Calu3 (cell line): ENCODE measurements around the gene EIF4B. TPM values are rescaled to one million over a fixed set of nuclear protein-coding genes. Genes with fewer than 3 reads are reported as not detected.

Experiments used
- BruUV-seq: library from RNA; stranded (reverse); fragments of 400-500 nt; replicated peaks from 2 replicates; lab custom pipeline; 2021; lab: Mats Ljungman, UMichigan
- CTCF ChIA-PET: fragments of 300-600 bp; sonication (Branson Sonifier 250); formaldehyde crosslinking; loops from one replicate; lab custom pipeline; 2022; ENCODE audit warnings: antibody characterized with exemption; lab: Charles Lee
- DNase-seq: peaks from one replicate; pipeline ENCODE4 v3.0.0; 2022
- H3K27ac Mint-ChIP-seq: one replicate; pipeline ENCODE4 v1.8.0; 2022; ENCODE audit warnings: mixed read lengths; ENCODE audit not compliant: unreplicated experiment
- H3K27me3 Mint-ChIP-seq: one replicate; pipeline ENCODE4 v1.8.0; 2022; ENCODE audit warnings: mixed read lengths; ENCODE audit not compliant: unreplicated experiment
- H3K36me3 Mint-ChIP-seq: one replicate; pipeline ENCODE4 v1.8.0; 2022; ENCODE audit warnings: mild to moderate bottlenecking, moderate library complexity, mixed read lengths; ENCODE audit not compliant: insufficient read depth, unreplicated experiment
- H3K4me1 Mint-ChIP-seq: one replicate; pipeline ENCODE4 v1.8.0; 2022; ENCODE audit warnings: mild to moderate bottlenecking, low read depth, mixed read lengths; ENCODE audit not compliant: unreplicated experiment
- H3K4me3 Mint-ChIP-seq: one replicate; pipeline ENCODE4 v1.8.0; 2022; ENCODE audit warnings: mild to moderate bottlenecking, low read depth, moderate library complexity, mixed read lengths; ENCODE audit not compliant: unreplicated experiment
- H3K9me3 Mint-ChIP-seq: one replicate; pipeline ENCODE4 v1.8.0; 2022; ENCODE audit warnings: low read depth, mixed read lengths; ENCODE audit not compliant: unreplicated experiment
- intact Hi-C: fragments of 100-400 bp; cut with micrococcal nuclease; formaldehyde crosslinking; loops from one replicate; pipeline ENCODE4 v1.10.0; 2022; ENCODE audit not compliant: unreplicated experiment
- total RNA-seq: library from RNA; stranded (reverse); gene quantifications from 2 replicates; pipeline ENCODE4 v1.2.3, GENCODE V29; 2022
- TF ChIP-seq, protein P1 (sequence below): fragments of 200-600 bp; IDR thresholded peaks from one replicate; pipeline ENCODE4 v1.8.0; 2022; ENCODE audit warnings: antibody characterized with exemption; ENCODE audit not compliant: unreplicated experiment

Gene EIF4B
- total RNA-seq, 1 experiment from 2014 or later: 272 TPM

DNA sequence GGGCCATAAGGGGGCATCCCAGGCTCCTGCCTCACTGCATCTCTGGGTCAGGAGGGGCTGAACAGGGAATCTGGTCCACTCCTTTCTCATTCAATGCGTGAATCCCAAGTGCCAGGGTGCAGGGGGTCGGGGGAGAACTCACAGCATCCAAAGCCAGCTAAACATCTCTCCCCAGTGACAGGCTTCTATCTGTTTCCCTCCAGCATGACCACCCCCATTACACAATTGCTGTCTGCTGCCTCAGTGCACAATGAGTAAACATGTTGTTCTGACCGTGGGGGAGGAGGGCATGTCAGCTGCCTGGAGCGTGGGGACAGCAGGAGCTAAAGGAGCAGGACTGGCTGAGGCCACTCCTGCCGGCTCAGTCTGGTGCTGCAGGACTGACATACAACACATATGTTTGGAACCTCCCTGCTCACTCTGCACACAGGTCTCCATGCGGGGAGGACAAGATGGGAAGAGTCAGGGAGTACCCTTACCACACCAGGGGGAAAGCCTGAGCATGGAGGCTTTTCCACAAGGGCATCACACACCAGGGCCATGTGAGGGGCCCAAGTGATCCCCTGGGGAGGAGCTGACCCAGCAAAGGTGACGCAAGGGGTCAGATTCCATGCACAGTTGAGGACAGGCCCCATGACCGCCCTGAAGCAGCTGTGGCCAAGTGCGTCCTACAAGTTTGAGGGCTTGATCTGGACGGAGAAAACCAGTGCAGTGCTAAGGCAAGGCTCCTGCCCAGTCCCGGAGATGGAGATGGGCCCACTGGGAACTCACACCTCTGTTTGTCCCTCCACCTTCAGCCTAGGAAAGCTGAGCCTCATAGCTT is 45.0 kb downstream of the EIF4B start:
- Mint-ChIP-seq H3K27me3 (no peaks in the 10 kb centered on the region), H3K4me3 (no peak overlapping the region), H3K9me3 (no peaks in the 10 kb centered on the region), H3K27ac (no peak overlapping the region), H3K36me3 (peaks cover 39% of the 10 kb centered on the region), H3K4me1 (peaks cover 15% of the 10 kb centered on the region)
- TF ChIP-seq, protein P1, sequence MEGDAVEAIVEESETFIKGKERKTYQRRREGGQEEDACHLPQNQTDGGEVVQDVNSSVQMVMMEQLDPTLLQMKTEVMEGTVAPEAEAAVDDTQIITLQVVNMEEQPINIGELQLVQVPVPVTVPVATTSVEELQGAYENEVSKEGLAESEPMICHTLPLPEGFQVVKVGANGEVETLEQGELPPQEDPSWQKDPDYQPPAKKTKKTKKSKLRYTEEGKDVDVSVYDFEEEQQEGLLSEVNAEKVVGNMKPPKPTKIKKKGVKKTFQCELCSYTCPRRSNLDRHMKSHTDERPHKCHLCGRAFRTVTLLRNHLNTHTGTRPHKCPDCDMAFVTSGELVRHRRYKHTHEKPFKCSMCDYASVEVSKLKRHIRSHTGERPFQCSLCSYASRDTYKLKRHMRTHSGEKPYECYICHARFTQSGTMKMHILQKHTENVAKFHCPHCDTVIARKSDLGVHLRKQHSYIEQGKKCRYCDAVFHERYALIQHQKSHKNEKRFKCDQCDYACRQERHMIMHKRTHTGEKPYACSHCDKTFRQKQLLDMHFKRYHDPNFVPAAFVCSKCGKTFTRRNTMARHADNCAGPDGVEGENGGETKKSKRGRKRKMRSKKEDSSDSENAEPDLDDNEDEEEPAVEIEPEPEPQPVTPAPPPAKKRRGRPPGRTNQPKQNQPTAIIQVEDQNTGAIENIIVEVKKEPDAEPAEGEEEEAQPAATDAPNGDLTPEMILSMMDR: no peak
- intact Hi-C loops: no loop called here
- TSS peak; percentile 14 for BruUV-seq
- CTCF ChIA-PET: no interaction called here
- no peak for DNase-seq

DNA sequence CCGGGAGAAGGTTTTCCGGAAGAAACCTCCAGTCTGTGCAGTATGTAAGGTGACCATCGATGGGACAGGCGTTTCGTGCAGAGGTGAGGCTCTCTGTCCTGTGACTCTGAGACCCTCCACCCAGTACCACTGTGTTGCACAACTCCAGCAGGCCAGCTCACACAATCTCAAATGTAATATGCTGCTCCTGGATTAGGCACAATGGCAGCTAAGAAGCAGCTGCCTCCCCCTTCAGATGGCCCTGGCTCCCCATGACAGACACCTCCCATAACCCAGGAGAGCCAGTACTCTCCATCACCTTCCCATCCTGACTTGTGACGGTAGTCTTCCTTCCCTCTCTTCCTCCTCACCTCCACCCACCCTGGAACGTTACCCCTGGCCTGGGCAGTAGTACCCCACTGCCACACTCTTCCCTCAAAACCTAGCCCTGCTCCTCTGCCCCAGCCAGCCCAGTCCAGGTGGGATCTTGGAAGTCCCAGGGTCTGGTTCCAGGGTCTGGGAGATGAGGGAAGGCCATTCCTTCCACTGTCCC is 45.7 kb downstream of the EIF4B start:
- TF ChIP-seq, protein P1: no peak
- CTCF ChIA-PET: no interaction called here
- peaks cover 4% of the 10 kb centered on the region for H3K27me3 Mint-ChIP-seq
- no peak for DNase-seq
- H3K4me3 Mint-ChIP-seq: peak overlapping the region; percentile 19
- no peak overlapping the region for H3K27ac Mint-ChIP-seq
- peaks cover 33% of the 10 kb centered on the region for H3K36me3 Mint-ChIP-seq
- no TSS peak for BruUV-seq
- no peaks in the 10 kb centered on the region for H3K9me3 Mint-ChIP-seq
- intact Hi-C loops: no loop called here
- H3K4me1 Mint-ChIP-seq: peaks cover 15% of the 10 kb centered on the region

DNA sequence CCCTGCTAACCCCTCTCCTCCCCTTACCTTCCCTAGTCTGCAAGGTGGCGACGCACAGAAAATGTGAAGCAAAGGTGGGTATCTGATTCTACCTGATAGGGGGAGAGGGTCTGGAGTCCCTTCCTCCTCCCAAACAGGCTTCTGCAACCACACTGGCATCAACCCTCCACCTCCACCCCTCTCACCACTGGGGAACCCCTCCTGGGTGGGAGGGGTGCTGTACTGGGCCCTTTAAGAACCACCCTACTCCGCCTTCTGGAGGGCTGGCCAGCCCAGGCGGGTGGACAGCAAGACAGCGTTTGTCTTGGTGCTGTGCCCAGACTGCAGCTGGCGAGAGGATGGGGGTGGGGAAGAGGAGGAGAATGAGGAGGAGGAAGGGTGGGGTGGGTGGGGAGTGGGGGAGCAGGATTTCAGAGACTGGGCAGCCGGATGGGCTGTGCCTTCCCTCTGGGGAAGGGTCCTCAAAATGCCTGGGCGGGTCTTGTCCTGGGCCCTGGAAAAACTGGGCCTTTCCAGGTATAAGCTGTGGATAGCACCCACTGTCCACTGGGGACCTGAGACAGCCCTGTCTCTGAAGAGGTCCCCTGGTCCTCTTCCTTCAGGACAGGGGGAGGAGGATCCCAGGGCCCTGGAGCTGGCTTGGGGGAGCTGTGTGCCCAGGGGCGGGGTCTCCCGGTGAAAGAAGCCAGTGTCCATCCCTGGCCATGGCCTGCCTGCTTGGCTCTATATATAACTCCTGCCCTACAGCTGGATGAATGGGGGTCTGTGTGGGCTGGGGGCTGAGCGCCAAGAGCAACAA is 46.4 kb downstream of the EIF4B start:
- Mint-ChIP-seq H3K36me3 (peaks cover 31% of the 10 kb centered on the region), H3K9me3 (no peaks in the 10 kb centered on the region), H3K27me3 (peaks cover 11% of the 10 kb centered on the region), H3K27ac (no peak overlapping the region), H3K4me3 (peak overlapping the region; percentile 96), H3K4me1 (peaks cover 15% of the 10 kb centered on the region)
- CTCF ChIA-PET: interaction anchor here (0.5 to 0.8 kb wide), 3 partner anchors 17 to 731 kb away, joined by 4 to 10 read pairs (median 5); partner anchors contain the start of gene EIF4B
- TF ChIP-seq, protein P1: no peak
- no TSS peak for BruUV-seq
- intact Hi-C loops: no loop called here
- DNase-seq: peak; percentile 36
